T-cell (primary cell): ENCODE results near the gene ZBTB42. TPM values are rescaled to one million over a fixed set of nuclear protein-coding genes. Genes with fewer than 3 reads are reported as not detected.

Experiments
- ATAC-seq, 4 experiments: fragments of 200-7000 bp in 3 of 4; fragments of 150-1000 bp in 1 of 4; cut with Tn5 transposase; replicated peaks in 1 of 4; 1 replicate in 3 of 4; 2 replicates in 1 of 4; pipeline ENCODE4 v1.10.0; 2021; ENCODE audit warnings: moderate library complexity in 3 of 4, mild to moderate bottlenecking in 2 of 4, moderate number of reproducible peaks in 1 of 4
- CTCF ChIA-PET, 2 donors: fragments of 300-600 bp; sonication (Branson Sonifier 250); formaldehyde crosslinking; loops; one replicate each; lab custom pipeline; 2022; ENCODE audit warnings: antibody characterized with exemption in 2 of 2; lab: Charles Lee
- POLR2A ChIA-PET, 2 donors: fragments of 300-600 bp; sonication (Branson Sonifier 250); formaldehyde crosslinking; loops; one replicate each; lab custom pipeline; 2022; ENCODE audit warnings: antibody characterized with exemption in 2 of 2; lab: Charles Lee
- DNase-seq, 35 experiments: peaks; one replicate each; pipeline versions ENCODE4 v3.0.0 to v3.0.0-alpha.2; 2013 to 2023
- H3K27ac ChIP-seq: one replicate; pipeline ENCODE4 v1.5.1; 2013; ENCODE audit warnings: low read length
- H3K27me3 ChIP-seq, 2 experiments: replicated peaks in 1 of 2; 1 replicate in 1 of 2; 2 replicates in 1 of 2; pipeline versions ENCODE4 v1.6.1 to v1.7.0; 2013; ENCODE audit warnings: low read length in 1 of 2, mixed read lengths in 1 of 2; ENCODE audit not compliant: control insufficient read depth in 2 of 2, insufficient read depth in 2 of 2; ENCODE audit errors: extremely low read depth in 1 of 2
- H3K36me3 ChIP-seq, 2 donors: 1 replicate in 1 of 2; 2 replicates in 1 of 2; pipeline versions ENCODE4 v1.6.1 to v1.7.0; 2013; ENCODE audit warnings: low read length in 1 of 2; ENCODE audit not compliant: control insufficient read depth in 2 of 2, insufficient read depth in 1 of 2; ENCODE audit errors: extremely low read depth in 1 of 2
- H3K4me1 ChIP-seq, 2 experiments: 1 replicate in 1 of 2; 2 replicates in 1 of 2; pipeline versions ENCODE4 v1.6.1 to v1.7.0; 2013; ENCODE audit warnings: low read length in 2 of 2, mixed read lengths in 1 of 2; ENCODE audit not compliant: insufficient read depth in 2 of 2, control insufficient read depth in 1 of 2; ENCODE audit errors: extremely low read depth in 1 of 2
- H3K4me3 ChIP-seq, 2 donors: 1 replicate in 1 of 2; 2 replicates in 1 of 2; pipeline versions ENCODE4 v1.5.1 to v1.7.0; 2013; ENCODE audit warnings: mild to moderate bottlenecking in 2 of 2, low read length in 1 of 2, moderate library complexity in 1 of 2; ENCODE audit not compliant: control insufficient read depth in 1 of 2; ENCODE audit errors: extremely low read depth in 1 of 2
- H3K9me3 ChIP-seq: 2 replicates; pipeline ENCODE4 v1.7.0; 2013
- H3K27ac Mint-ChIP-seq, 2 donors: one replicate each; pipeline ENCODE4 v1.8.0; 2020 to 2021; ENCODE audit warnings: mild to moderate bottlenecking in 2 of 2, mixed read lengths in 2 of 2
- H3K27me3 Mint-ChIP-seq, 2 donors: one replicate each; pipeline ENCODE4 v1.8.0; 2021 to 2022; ENCODE audit warnings: mixed read lengths in 2 of 2
- H3K36me3 Mint-ChIP-seq: one replicate; pipeline ENCODE4 v1.8.0; 2021; ENCODE audit warnings: mixed read lengths
- H3K4me1 Mint-ChIP-seq, 3 donors: one replicate each; pipeline ENCODE4 v1.8.0; 2020 to 2022; ENCODE audit warnings: mixed read lengths in 3 of 3, mild to moderate bottlenecking in 1 of 3
- H3K4me3 Mint-ChIP-seq, 3 donors: one replicate each; pipeline ENCODE4 v1.8.0; 2020 to 2022; ENCODE audit warnings: mild to moderate bottlenecking in 3 of 3, mixed read lengths in 3 of 3, moderate library complexity in 3 of 3
- H3K9me3 Mint-ChIP-seq, 3 donors: one replicate each; pipeline ENCODE4 v1.8.0; 2020 to 2022; ENCODE audit warnings: mixed read lengths in 3 of 3
- WGBS: methylation state at CpG from one replicate; pipeline ENCODE4 v1.1.5; 2013; ENCODE audit warnings: missing lambda C conversion rate; ENCODE audit not compliant: insufficient coverage; 5-methylcytosine and 5-hydroxymethylcytosine counted together
- total RNA-seq, 35 experiments: library from RNA in 6 of 35; stranded (reverse) in 6 of 35; fragments of 120-200 nt in 1 of 35; gene quantifications; one replicate each; pipeline versions ENCODE4 v1.2.1 to v1.2.4 and lab custom pipeline; 2013 to 2026

The ZBTB42 gene
- total RNA-seq, 5 donors from 2014 or later (not counting 1 experiment from before 2014, with no cell fraction given): 3.5 to 10.5 (median 9.4) TPM

GRCh38 chr14:104792945-104793702, 7.8 kb upstream of the ZBTB42 start:
- Histone ChIP-seq H3K36me3 (peaks cover 5 to 26% of the 10 kb centered on the region in 2 donors), H3K27me3 (no peaks in the 10 kb centered on the region), H3K9me3 (no peaks in the 10 kb centered on the region), H3K4me3 (no peak overlapping the region), H3K27ac (no peak overlapping the region), H3K4me1 (peaks cover 6 to 73% of the 10 kb centered on the region in 2 experiments)
- DNase-seq: no peak
- CTCF ChIA-PET: no interaction called here
- ATAC-seq: no peak
- Mint-ChIP-seq H3K36me3 (peaks cover 3% of the 10 kb centered on the region), H3K9me3 (no peaks in the 10 kb centered on the region), H3K4me1 (peaks cover 39 to 53% (median 45%) of the 10 kb centered on the region in 3 donors), H3K27ac (peak overlapping the region; percentile 36 to 85), H3K4me3 (peak overlapping the region; percentile 83 to 91 (median 85)), H3K27me3 (no peaks in the 10 kb centered on the region)
- POLR2A ChIA-PET: no interaction called here
- 94% methylated on average over 16 of the region's 16 CpGs for WGBS

GRCh38 chr14:104793703-104793959, 7.3 kb upstream of the ZBTB42 start:
- POLR2A ChIA-PET: no interaction called here
- Histone ChIP-seq H3K4me1 (peaks cover 6 to 68% of the 10 kb centered on the region in 2 experiments), H3K9me3 (no peaks in the 10 kb centered on the region), H3K27me3 (no peaks in the 10 kb centered on the region), H3K27ac (no peak overlapping the region), H3K36me3 (peaks cover 5 to 26% of the 10 kb centered on the region in 2 donors), H3K4me3 (no peak overlapping the region)
- ATAC-seq (no peak), DNase-seq (no peak)
- CTCF ChIA-PET: no interaction called here
- peaks cover 3% of the 10 kb centered on the region for H3K36me3 Mint-ChIP-seq
- H3K27me3 Mint-ChIP-seq: no peaks in the 10 kb centered on the region
- 83% methylated on average over 2 of the region's 2 CpGs for WGBS
- peaks cover 39 to 51% (median 42%) of the 10 kb centered on the region in 3 donors for H3K4me1 Mint-ChIP-seq
- peak overlapping the region; percentile 36 to 85 for H3K27ac Mint-ChIP-seq
- H3K4me3 Mint-ChIP-seq: peak overlapping the region; percentile 83 to 91 (median 85)
- H3K9me3 Mint-ChIP-seq: no peaks in the 10 kb centered on the region

GRCh38 chr14:104794099-104794498, 6.8 kb upstream of the ZBTB42 start:
- Histone ChIP-seq H3K27me3 (no peaks in the 10 kb centered on the region), H3K4me3 (peak overlapping the region; percentile 69 to 75), H3K36me3 (peaks cover 5 to 26% of the 10 kb centered on the region in 2 donors), H3K27ac (no peak overlapping the region), H3K4me1 (peaks cover 6 to 64% of the 10 kb centered on the region in 2 experiments), H3K9me3 (no peaks in the 10 kb centered on the region)
- DNase-seq (peak in 11 of 35 experiments; percentile 22 to 50 (median 28)), ATAC-seq (peak in 1 of 4 experiments; percentile 12)
- 25% methylated on average over 12 of the region's 15 CpGs for WGBS
- Mint-ChIP-seq H3K27ac (peak overlapping the region; percentile 80 to 85), H3K9me3 (no peaks in the 10 kb centered on the region), H3K36me3 (peaks cover 3% of the 10 kb centered on the region), H3K4me3 (peak overlapping the region; percentile 83 to 91 (median 85)), H3K4me1 (peaks cover 40 to 51% (median 42%) of the 10 kb centered on the region in 3 donors), H3K27me3 (no peaks in the 10 kb centered on the region)
- ChIA-PET POLR2A (no interaction called here), CTCF (no interaction called here)

GRCh38 chr14:104794631-104794992, 6.3 kb upstream of the ZBTB42 start:
- Histone ChIP-seq H3K4me1 (peaks cover 6 to 63% of the 10 kb centered on the region in 2 experiments), H3K9me3 (no peaks in the 10 kb centered on the region), H3K27ac (no peak overlapping the region), H3K4me3 (peak overlapping the region; percentile 69 to 75), H3K27me3 (no peaks in the 10 kb centered on the region), H3K36me3 (peaks cover 5 to 24% of the 10 kb centered on the region in 2 donors)
- WGBS: 31% methylated on average over 16 of the region's 16 CpGs
- Mint-ChIP-seq H3K4me1 (peaks cover 44 to 52% (median 45%) of the 10 kb centered on the region in 3 donors), H3K36me3 (peaks cover 3% of the 10 kb centered on the region), H3K4me3 (peak overlapping the region; percentile 83 to 91 (median 85)), H3K9me3 (no peaks in the 10 kb centered on the region), H3K27me3 (no peaks in the 10 kb centered on the region), H3K27ac (peak overlapping the region; percentile 80 to 85)
- CTCF ChIA-PET: interaction anchor here in 1 of 2 donors (0.5 kb wide), 1 partner anchor 18 kb away, joined by 11 read pairs; no protein-coding TSS in a partner anchor
- POLR2A ChIA-PET: no interaction called here
- ATAC-seq: peak in 2 of 4 experiments; percentile 1
- no peak for DNase-seq

GRCh38 chr14:104794993-104795780, 5.7 kb upstream of the ZBTB42 start, which contains the start of gene AKT1:
Gene AKT1 (minus strand): TSS chr14:104795748. CDS start chr14:104792643, 3,105 bp downstream.
- H3K36me3 ChIP-seq: peaks cover 5 to 18% of the 10 kb centered on the region in 2 donors
- Mint-ChIP-seq H3K27me3 (no peaks in the 10 kb centered on the region), H3K36me3 (peaks cover 3% of the 10 kb centered on the region), H3K9me3 (no peaks in the 10 kb centered on the region), H3K4me3 (peak within 1 kb of the TSS; percentile 83 to 91 (median 85)), H3K4me1 (peaks cover 45 to 50% (median 47%) of the 10 kb centered on the region in 3 donors), H3K27ac (peak within 1 kb of the TSS; percentile 80 to 86)
- under 1% methylated on average over 111 of the region's 124 CpGs for WGBS
- CTCF ChIA-PET: interaction anchor here in 1 of 2 donors (0.5 kb wide), 1 partner anchor 18 kb away, joined by 11 read pairs; no protein-coding TSS in a partner anchor
- peak in 4 of 35 experiments; percentile 19 to 53 (median 22) for DNase-seq
- POLR2A ChIA-PET: no interaction called here
- peak; percentile 29 to 46 (median 42) for ATAC-seq
- no peaks in the 10 kb centered on the region for H3K9me3 ChIP-seq
- peaks cover 6 to 63% of the 10 kb centered on the region in 2 experiments for H3K4me1 ChIP-seq
- H3K27me3 ChIP-seq: no peaks in the 10 kb centered on the region
- H3K27ac ChIP-seq: peak within 1 kb of the TSS; percentile 85
- H3K4me3 ChIP-seq: peak within 1 kb of the TSS; percentile 69 to 75
